GM12892 (cell line): ENCODE results near the gene INTS12.

Experiments used
- POLR2A ChIP-seq: IDR thresholded peaks from 2 replicates; pipeline ENCODE4 v1.6.1; 2011; ENCODE audit warnings: low read depth, low read length, control low read depth
- POLR2AphosphoS5 ChIP-seq: IDR thresholded peaks from 2 replicates; pipeline ENCODE4 v1.6.1; 2011; ENCODE audit warnings: low read depth, low read length, control low read depth

- TF ChIP-seq POLR2A (no peak), POLR2AphosphoS5 (no peak)
Observed at GRCh38 chr4:105715692-105716278, 7.3 kb upstream of the INTS12 start.
